Neural cell (in vitro differentiated cells): ENCODE results near the gene ADI1. TPM values are rescaled to one million over a fixed set of nuclear protein-coding genes. Genes with fewer than 3 reads are reported as not detected.

Experiments used
- H2AFZ ChIP-seq: fragments of 200-600, 300-800 bp; sonication (generic), shearing (Covaris generic); 2 replicates; pipeline ENCODE4 v1.6.0; 2014; ENCODE audit warnings: low read depth, mild to moderate bottlenecking, antibody characterized with exemption, low read length, moderate library complexity
- H3F3A ChIP-seq: fragments of 200-600 bp; shearing (Covaris generic); 2 replicates; pipeline ENCODE4 v1.6.1; 2016; ENCODE audit warnings: mild to moderate bottlenecking, moderate library complexity, mixed read lengths, antibody characterized with exemption, low read length; ENCODE audit not compliant: insufficient read depth, poor library complexity, severe bottlenecking
- H3K27ac ChIP-seq: fragments of 200-600, 300-800 bp; sonication (generic), shearing (Covaris generic); 2 replicates; pipeline ENCODE4 v1.5.1; 2014; ENCODE audit warnings: mild to moderate bottlenecking, low read length, moderate library complexity
- H3K27me3 ChIP-seq: fragments of 300-800, 200-600 bp; sonication (generic), shearing (Covaris generic); 2 replicates; pipeline ENCODE4 v1.6.0; 2014; ENCODE audit warnings: mild to moderate bottlenecking, low read depth, low read length, moderate library complexity; ENCODE audit not compliant: insufficient read depth
- H3K36me3 ChIP-seq: fragments of 300-800, 200-600 bp; sonication (generic), shearing (Covaris generic); 2 replicates; pipeline ENCODE4 v1.5.1; 2014; ENCODE audit warnings: mild to moderate bottlenecking, antibody characterized with exemption, low read length, moderate library complexity; ENCODE audit not compliant: insufficient read depth
- H3K4me2 ChIP-seq: fragments of 300-800, 200-600 bp; sonication (generic), shearing (Covaris generic); 2 replicates; pipeline ENCODE4 v1.6.0; 2014; ENCODE audit warnings: mild to moderate bottlenecking, low read length
- H3K4me3 ChIP-seq: fragments of 300-800, 200-600 bp; sonication (generic), shearing (Covaris generic); 2 replicates; pipeline ENCODE4 v1.5.1; 2014; ENCODE audit warnings: mild to moderate bottlenecking, low read length, moderate library complexity
- H3K79me2 ChIP-seq: fragments of 200-600 bp; shearing (Covaris generic); replicated peaks from 2 replicates; pipeline ENCODE4 v1.6.0; 2014; ENCODE audit warnings: mild to moderate bottlenecking, low read length, moderate library complexity; ENCODE audit not compliant: insufficient read depth
- H3K9ac ChIP-seq: fragments of 300-800, 200-600 bp; sonication (generic), shearing (Covaris generic); 2 replicates; pipeline ENCODE4 v1.6.1; 2016; ENCODE audit warnings: mild to moderate bottlenecking, low read length, mixed read lengths
- H3K9me2 ChIP-seq: fragments of 200-600 bp; shearing (Covaris generic); 2 replicates; pipeline ENCODE4 v1.6.1; 2016; ENCODE audit warnings: mild to moderate bottlenecking, low read length, mixed read lengths; ENCODE audit not compliant: insufficient read depth
- H3K9me3 ChIP-seq: fragments of 200-600, 300-800 bp; sonication (generic), shearing (Covaris generic); 2 replicates; pipeline ENCODE4 v1.6.1; 2016; ENCODE audit warnings: mild to moderate bottlenecking, mixed run types, low read length, moderate library complexity, mixed read lengths
- H4K20me1 ChIP-seq: fragments of 200-600 bp; shearing (Covaris generic); 2 replicates; pipeline ENCODE4 v1.6.1; 2016; ENCODE audit warnings: mild to moderate bottlenecking, mixed run types; ENCODE audit not compliant: insufficient read depth
- EP300 ChIP-seq: fragments of 450-650 bp; conservative IDR thresholded peaks from 2 replicates; pipeline ENCODE4 v1.6.1; 2014; ENCODE audit warnings: antibody characterized with exemption, mild to moderate bottlenecking, moderate library complexity; ENCODE audit not compliant: poor library complexity, severe bottlenecking
- EZH2 ChIP-seq: fragments of 200-600, 300-800 bp; shearing (Covaris generic), sonication (generic); IDR thresholded peaks from 2 replicates; pipeline ENCODE4 v1.6.1; 2014; ENCODE audit warnings: antibody characterized with exemption, low read length, borderline replicate concordance, mild to moderate bottlenecking; ENCODE audit not compliant: insufficient read depth, poor library complexity, severe bottlenecking
- MXI1 ChIP-seq: fragments of 450-650 bp; conservative IDR thresholded peaks from 2 replicates; pipeline ENCODE4 v1.6.1; 2014; ENCODE audit warnings: antibody characterized with exemption, mild to moderate bottlenecking; ENCODE audit not compliant: poor library complexity, severe bottlenecking
- POLR2AphosphoS5 ChIP-seq: IDR thresholded peaks from 2 replicates; pipeline ENCODE4 v1.6.1; 2012
- RAD21 ChIP-seq: fragments of 450-650 bp; conservative IDR thresholded peaks from 2 replicates; pipeline ENCODE4 v1.6.1; 2014; ENCODE audit warnings: antibody characterized with exemption, mild to moderate bottlenecking, moderate library complexity
- REST ChIP-seq: IDR thresholded peaks from 2 replicates; pipeline ENCODE4 v1.6.1; 2012; ENCODE audit warnings: borderline replicate concordance
- SMC3 ChIP-seq: fragments of 450-650 bp; conservative IDR thresholded peaks from 2 replicates; pipeline ENCODE4 v1.6.1; 2014; ENCODE audit warnings: antibody characterized with exemption, mild to moderate bottlenecking, moderate library complexity; ENCODE audit not compliant: poor library complexity
- TAF1 ChIP-seq: IDR thresholded peaks from 2 replicates; pipeline ENCODE4 v1.6.1; 2012; ENCODE audit warnings: low read depth
- polyA plus RNA-seq: library from polyadenylated mRNA; depleted of rRNA; stranded (reverse); fragments of >200 nt; gene quantifications from 2 replicates; pipeline ENCODE4 v1.2.3, GENCODE V29; 2014
- TF ChIP-seq, protein P1 (sequence below): fragments of 450-650 bp; IDR thresholded peaks from 2 replicates; pipeline ENCODE4 v1.5.1; 2014; ENCODE audit warnings: antibody characterized with exemption, mild to moderate bottlenecking, moderate library complexity; ENCODE audit not compliant: poor library complexity, severe bottlenecking

The ADI1 gene
- polyA plus RNA-seq, 1 donor from 2014 or later = 23.9 TPM

DNA sequence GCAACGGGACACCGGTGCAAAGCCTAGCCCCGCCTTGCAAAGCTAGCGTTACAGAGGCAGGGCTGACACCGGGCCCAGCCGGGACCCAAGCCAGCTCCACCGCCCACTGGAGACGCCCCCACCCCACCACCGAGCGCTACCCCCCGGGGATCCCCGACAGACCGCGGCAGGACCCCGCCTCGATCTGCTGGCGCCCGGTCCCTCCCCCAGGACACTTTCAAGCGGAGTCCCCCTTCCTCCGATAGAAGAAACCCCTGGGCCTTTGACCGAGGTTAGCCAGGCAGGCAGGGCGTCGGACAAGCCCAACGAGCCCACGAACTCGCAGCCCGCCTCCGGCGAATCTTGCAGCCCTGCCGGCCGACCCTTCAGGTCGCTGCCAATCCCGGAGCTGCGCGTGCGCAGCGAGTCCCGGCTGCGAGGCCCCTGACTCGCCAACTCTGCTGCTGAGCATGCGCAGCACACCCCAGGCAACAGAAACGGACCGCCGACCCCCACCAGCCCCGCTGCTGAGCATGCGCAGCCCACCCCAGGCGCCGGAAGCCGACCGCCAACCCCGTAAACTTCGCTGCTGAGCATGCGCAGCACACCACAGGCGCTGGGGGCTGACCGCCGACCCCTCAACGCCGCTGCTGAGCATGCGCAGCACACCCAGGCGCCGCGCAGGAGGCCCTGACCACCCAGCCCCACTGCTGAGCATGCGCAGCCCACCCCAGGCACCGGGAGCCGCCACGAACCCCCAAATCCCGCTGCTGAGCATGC lies 656 bp downstream of the ADI1 start:
- Histone ChIP-seq H3K27ac (peak overlapping the region; percentile 97), H3K4me3 (peak overlapping the region; percentile 83), H3K36me3 (no peaks in the 10 kb centered on the region), H4K20me1 (no peaks in the 10 kb centered on the region), H3K9me2 (no peaks in the 10 kb centered on the region), H3K9ac (peak overlapping the region; percentile 95), H3K4me2 (peak overlapping the region; percentile 98), H3K79me2 (no peaks in the 10 kb centered on the region), H2AFZ (peak overlapping the region; percentile 94), H3K9me3 (no peaks in the 10 kb centered on the region), H3K27me3 (no peaks in the 10 kb centered on the region), H3F3A (no peaks in the 10 kb centered on the region)
- no peak for TF ChIP-seq RAD21
- TF ChIP-seq EP300 = peak; percentile 24
- TF ChIP-seq TAF1 = no peak
- TF ChIP-seq POLR2AphosphoS5 = peak; percentile 96
- peak; percentile 17 for TF ChIP-seq MXI1
- peak; percentile 67 for TF ChIP-seq REST

- no peaks in the 10 kb centered on the region for H3K9me3 ChIP-seq
- H3K4me3 ChIP-seq = peak overlapping the region; percentile 83
- peak overlapping the region; percentile 97 for H3K27ac ChIP-seq
- TF ChIP-seq, protein P1, sequence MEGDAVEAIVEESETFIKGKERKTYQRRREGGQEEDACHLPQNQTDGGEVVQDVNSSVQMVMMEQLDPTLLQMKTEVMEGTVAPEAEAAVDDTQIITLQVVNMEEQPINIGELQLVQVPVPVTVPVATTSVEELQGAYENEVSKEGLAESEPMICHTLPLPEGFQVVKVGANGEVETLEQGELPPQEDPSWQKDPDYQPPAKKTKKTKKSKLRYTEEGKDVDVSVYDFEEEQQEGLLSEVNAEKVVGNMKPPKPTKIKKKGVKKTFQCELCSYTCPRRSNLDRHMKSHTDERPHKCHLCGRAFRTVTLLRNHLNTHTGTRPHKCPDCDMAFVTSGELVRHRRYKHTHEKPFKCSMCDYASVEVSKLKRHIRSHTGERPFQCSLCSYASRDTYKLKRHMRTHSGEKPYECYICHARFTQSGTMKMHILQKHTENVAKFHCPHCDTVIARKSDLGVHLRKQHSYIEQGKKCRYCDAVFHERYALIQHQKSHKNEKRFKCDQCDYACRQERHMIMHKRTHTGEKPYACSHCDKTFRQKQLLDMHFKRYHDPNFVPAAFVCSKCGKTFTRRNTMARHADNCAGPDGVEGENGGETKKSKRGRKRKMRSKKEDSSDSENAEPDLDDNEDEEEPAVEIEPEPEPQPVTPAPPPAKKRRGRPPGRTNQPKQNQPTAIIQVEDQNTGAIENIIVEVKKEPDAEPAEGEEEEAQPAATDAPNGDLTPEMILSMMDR = no peak
- no peak for TF ChIP-seq SMC3
- no peak for TF ChIP-seq RAD21
- TF ChIP-seq POLR2AphosphoS5 = no peak
- no peak for TF ChIP-seq MXI1
- no peak for TF ChIP-seq REST
- TF ChIP-seq TAF1 = no peak
- TF ChIP-seq EP300 = no peak
- TF ChIP-seq EZH2 = no peak
- no peaks in the 10 kb centered on the region for H3K9me2 ChIP-seq
- H3K27me3 ChIP-seq = no peaks in the 10 kb centered on the region
- H3K79me2 ChIP-seq = no peaks in the 10 kb centered on the region
- peak overlapping the region; percentile 95 for H3K9ac ChIP-seq
- peak overlapping the region; percentile 94 for H2AFZ ChIP-seq
- no peaks in the 10 kb centered on the region for H4K20me1 ChIP-seq
- H3K4me2 ChIP-seq = peak overlapping the region; percentile 98
- no peaks in the 10 kb centered on the region for H3K36me3 ChIP-seq
- H3F3A ChIP-seq = no peaks in the 10 kb centered on the region
Measured at GRCh38 chr2:3517948-3518495, 1.3 kb downstream of the ADI1 start.
